NB4 (cell line): Measurements from ENCODE around the gene CLEC16A.

Source experiments
- CTCF ChIP-seq: IDR thresholded peaks from one replicate; pipeline ENCODE4 v1.5.1; 2012; ENCODE audit warnings: low read depth, low read length
- MAX ChIP-seq: IDR thresholded peaks from 2 replicates; pipeline ENCODE4 v1.6.1; 2011; ENCODE audit warnings: low read depth, low read length
- MYC ChIP-seq: IDR thresholded peaks from 2 replicates; pipeline ENCODE4 v1.6.1; 2011; ENCODE audit warnings: low read depth, low read length
- POLR2A ChIP-seq: IDR thresholded peaks from 2 replicates; pipeline ENCODE4 v1.6.1; 2011; ENCODE audit warnings: mild to moderate bottlenecking; ENCODE audit not compliant: insufficient read length; ENCODE audit errors: extremely low read depth

- TF ChIP-seq MAX (no peak), POLR2A (no peak), CTCF (no peak), MYC (no peak)
Observed at GRCh38 chr16:11130978-11131665, 186.8 kb downstream of the CLEC16A start.
